Trophoblast cell (in vitro differentiated cells and primary cell): Measurements from ENCODE around the gene PCDHGC4.
A peak's percentile ranks its signal among the peaks of the same experiment; 100 is the strongest.

Experiments
- DNase-seq, 2 donors: peaks; one replicate each; pipeline ENCODE4 v3.0.0-alpha.2; 2016
- H2AFZ ChIP-seq: 2 replicates; pipeline ENCODE4 v1.6.1; 2013; ENCODE audit warnings: low read length, moderate library complexity, mild to moderate bottlenecking; ENCODE audit not compliant: insufficient read depth, poor library complexity
- H2AK5ac ChIP-seq: 2 replicates; pipeline ENCODE4 v1.6.1; 2013; ENCODE audit warnings: mild to moderate bottlenecking, low read length
- H2BK120ac ChIP-seq: 2 replicates; pipeline ENCODE4 v1.6.1; 2013; ENCODE audit warnings: low read length, mild to moderate bottlenecking, moderate library complexity; ENCODE audit not compliant: insufficient read depth, poor library complexity
- H2BK12ac ChIP-seq: 2 replicates; pipeline ENCODE4 v1.6.1; 2013; ENCODE audit warnings: mild to moderate bottlenecking, low read length, moderate library complexity
- H2BK5ac ChIP-seq: 2 replicates; pipeline ENCODE4 v1.6.1; 2013; ENCODE audit warnings: low read length, low read depth, moderate library complexity, mild to moderate bottlenecking; ENCODE audit not compliant: poor library complexity
- H3K14ac ChIP-seq: 2 replicates; pipeline ENCODE4 v1.6.1; 2013; ENCODE audit warnings: mild to moderate bottlenecking, low read length
- H3K18ac ChIP-seq: 2 replicates; pipeline ENCODE4 v1.6.1; 2013; ENCODE audit warnings: mild to moderate bottlenecking, low read length
- H3K23ac ChIP-seq: 2 replicates; pipeline ENCODE4 v1.6.1; 2013; ENCODE audit warnings: low read length
- H3K27ac ChIP-seq: 2 replicates; pipeline ENCODE4 v1.5.1; 2013; ENCODE audit warnings: low read depth, mild to moderate bottlenecking, inconsistent platforms, low read length, moderate library complexity
- H3K27me3 ChIP-seq: 2 replicates; pipeline ENCODE4 v1.6.1; 2013; ENCODE audit warnings: inconsistent platforms, mild to moderate bottlenecking, low read length, moderate library complexity; ENCODE audit not compliant: insufficient read depth
- H3K36me3 ChIP-seq, 2 experiments: 1 replicate in 1 of 2; 2 replicates in 1 of 2; pipeline ENCODE4 v1.6.1; 2013; ENCODE audit warnings: low read length in 2 of 2, mild to moderate bottlenecking in 2 of 2, moderate library complexity in 1 of 2; ENCODE audit not compliant: insufficient read depth in 2 of 2, control insufficient read depth in 1 of 2
- H3K4ac ChIP-seq: 2 replicates; pipeline ENCODE4 v1.6.1; 2013; ENCODE audit warnings: low read depth, mild to moderate bottlenecking, low read length, moderate library complexity
- H3K4me1 ChIP-seq, 2 experiments: 1 replicate in 1 of 2; 2 replicates in 1 of 2; pipeline ENCODE4 v1.6.1; 2013; ENCODE audit warnings: low read length in 2 of 2, mild to moderate bottlenecking in 2 of 2, moderate library complexity in 1 of 2; ENCODE audit not compliant: insufficient read depth in 2 of 2, control insufficient read depth in 1 of 2
- H3K4me2 ChIP-seq: 2 replicates; pipeline ENCODE4 v1.6.1; 2013; ENCODE audit warnings: inconsistent platforms, mild to moderate bottlenecking, low read length, moderate library complexity
- H3K4me3 ChIP-seq: 2 replicates; pipeline ENCODE4 v1.5.1; 2013; ENCODE audit warnings: mild to moderate bottlenecking, low read depth, low read length, inconsistent platforms
- H3K79me1 ChIP-seq: one replicate; pipeline ENCODE4 v1.6.1; 2013; ENCODE audit warnings: low read length
- H3K79me2 ChIP-seq: 2 replicates; pipeline ENCODE4 v1.6.1; 2013; ENCODE audit warnings: low read length, mild to moderate bottlenecking; ENCODE audit not compliant: control insufficient read depth, insufficient read depth, poor library complexity
- H3K9ac ChIP-seq: 2 replicates; pipeline ENCODE4 v1.6.1; 2013; ENCODE audit warnings: mild to moderate bottlenecking, low read length
- H3K9me3 ChIP-seq: 2 replicates; pipeline ENCODE4 v1.6.1; 2013; ENCODE audit warnings: low read depth, mild to moderate bottlenecking, control low read depth, inconsistent platforms, low read length; ENCODE audit not compliant: insufficient read depth
- H4K12ac ChIP-seq: 2 replicates; pipeline ENCODE4 v1.6.1; 2013; ENCODE audit warnings: low read depth, mild to moderate bottlenecking, low read length, moderate library complexity
- H4K8ac ChIP-seq: 2 replicates; pipeline ENCODE4 v1.6.1; 2013; ENCODE audit warnings: low read depth, mild to moderate bottlenecking, low read length, moderate library complexity
- H4K91ac ChIP-seq: one replicate; pipeline ENCODE4 v1.6.1; 2013; ENCODE audit warnings: low read depth, mild to moderate bottlenecking, low read length, moderate library complexity
- WGBS: extraction: QIAGEN DNeasy Blood & Tissue Kit; methylation state at CpG from one replicate; pipeline ENCODE4 v1.1.7; 2013; ENCODE audit warnings: missing lambda C conversion rate; ENCODE audit not compliant: insufficient read length, insufficient coverage; ENCODE audit errors: extremely low coverage; 5-methylcytosine and 5-hydroxymethylcytosine counted together

PCDHGC4 gene

GRCh38 chr5:141490771-141491170, 5.9 kb downstream of the PCDHGC4 start:
- Histone ChIP-seq H3K79me2 (no peaks in the 10 kb centered on the region), H3K4me3 (no peak overlapping the region), H3K14ac (no peak overlapping the region), H3K27me3 (peaks cover 9% of the 10 kb centered on the region), H2AFZ (no peak overlapping the region), H3K4ac (no peak overlapping the region), H3K4me2 (no peak overlapping the region), H3K18ac (no peak overlapping the region), H2BK5ac (no peak overlapping the region), H2AK5ac (no peak overlapping the region), H4K91ac (no peak overlapping the region), H4K8ac (no peak overlapping the region), H3K4me1 (peaks cover 14 to 31% of the 10 kb centered on the region in 2 experiments), H3K79me1 (peaks cover 4% of the 10 kb centered on the region), H3K9me3 (peaks cover 9% of the 10 kb centered on the region), H3K9ac (no peak overlapping the region), H3K36me3 (peaks cover 55 to 56% of the 10 kb centered on the region in 2 experiments), H3K23ac (no peak overlapping the region), H2BK120ac (no peak overlapping the region), H2BK12ac (no peak overlapping the region), H4K12ac (no peak overlapping the region), H3K27ac (no peak overlapping the region)
- no CpG with 5 or more reads among the region's 13 CpGs for WGBS
- DNase-seq: no peak

- no peak for DNase-seq
- Histone ChIP-seq H3K23ac (no peak overlapping the region), H2BK5ac (no peak overlapping the region), H2AK5ac (no peak overlapping the region), H3K4me1 (peaks cover 18 to 32% of the 10 kb centered on the region in 2 experiments), H2BK12ac (no peak overlapping the region), H3K27me3 (peaks cover 9% of the 10 kb centered on the region), H3K36me3 (peaks cover 53% of the 10 kb centered on the region in 2 experiments), H3K9me3 (peaks cover 9% of the 10 kb centered on the region), H2AFZ (no peak overlapping the region), H3K9ac (no peak overlapping the region), H3K4ac (no peak overlapping the region), H3K27ac (no peak overlapping the region), H3K79me2 (no peaks in the 10 kb centered on the region), H3K4me3 (no peak overlapping the region), H4K12ac (no peak overlapping the region), H3K79me1 (peaks cover 4% of the 10 kb centered on the region), H3K14ac (no peak overlapping the region), H3K4me2 (no peak overlapping the region), H4K8ac (no peak overlapping the region), H2BK120ac (no peak overlapping the region), H4K91ac (no peak overlapping the region), H3K18ac (no peak overlapping the region)
- WGBS: no CpG with 5 or more reads among the region's 66 CpGs
Observed at GRCh38 chr5:141491323-141492167, 6.7 kb downstream of the PCDHGC4 start.

- H3K9me3 ChIP-seq: peaks cover 6% of the 10 kb centered on the region
- H4K8ac ChIP-seq: no peak overlapping the region
- no peak overlapping the region for H3K4me2 ChIP-seq
- H3K4me3 ChIP-seq: no peak overlapping the region
- peaks cover 9% of the 10 kb centered on the region for H3K27me3 ChIP-seq
- H3K36me3 ChIP-seq: peaks cover 50 to 51% of the 10 kb centered on the region in 2 experiments
- no peak for DNase-seq
- H3K4me1 ChIP-seq: peaks cover 18 to 32% of the 10 kb centered on the region in 2 experiments
- H3K14ac ChIP-seq: no peak overlapping the region
- no peak overlapping the region for H2BK12ac ChIP-seq
- no peak overlapping the region for H2BK120ac ChIP-seq
- no peak overlapping the region for H3K27ac ChIP-seq
- H4K12ac ChIP-seq: no peak overlapping the region
- H3K4ac ChIP-seq: no peak overlapping the region
- peaks cover 4% of the 10 kb centered on the region for H3K79me1 ChIP-seq
- no peaks in the 10 kb centered on the region for H3K79me2 ChIP-seq
- H4K91ac ChIP-seq: no peak overlapping the region
- peak overlapping the region; percentile 63 for H3K18ac ChIP-seq
- H2AFZ ChIP-seq: no peak overlapping the region
- H2BK5ac ChIP-seq: no peak overlapping the region
- H3K23ac ChIP-seq: no peak overlapping the region
- WGBS: no CpG with 5 or more reads among the region's 68 CpGs
- H3K9ac ChIP-seq: no peak overlapping the region
- H2AK5ac ChIP-seq: no peak overlapping the region
Observed at GRCh38 chr5:141492168-141492885, 7.5 kb downstream of the PCDHGC4 start.

- H3K4me3 ChIP-seq: no peak overlapping the region
- DNase-seq: no peak
- H2AFZ ChIP-seq: no peak overlapping the region
- no peak overlapping the region for H3K23ac ChIP-seq
- no peak overlapping the region for H2AK5ac ChIP-seq
- H4K12ac ChIP-seq: no peak overlapping the region
- H2BK12ac ChIP-seq: no peak overlapping the region
- no peak overlapping the region for H4K91ac ChIP-seq
- peaks cover 4% of the 10 kb centered on the region for H3K79me1 ChIP-seq
- no CpG with 5 or more reads among the region's 10 CpGs for WGBS
- H2BK120ac ChIP-seq: no peak overlapping the region
- no peak overlapping the region for H3K27ac ChIP-seq
- H3K9ac ChIP-seq: no peak overlapping the region
- H2BK5ac ChIP-seq: no peak overlapping the region
- no peaks in the 10 kb centered on the region for H3K79me2 ChIP-seq
- no peak overlapping the region for H3K4me2 ChIP-seq
- H4K8ac ChIP-seq: no peak overlapping the region
- H3K14ac ChIP-seq: no peak overlapping the region
- H3K9me3 ChIP-seq: peaks cover 5% of the 10 kb centered on the region
- peaks cover 48 to 53% of the 10 kb centered on the region in 2 experiments for H3K36me3 ChIP-seq
- no peak overlapping the region for H3K18ac ChIP-seq
- peaks cover 9% of the 10 kb centered on the region for H3K27me3 ChIP-seq
- no peak overlapping the region for H3K4ac ChIP-seq
- peaks cover 15 to 28% of the 10 kb centered on the region in 2 experiments for H3K4me1 ChIP-seq
Observed at GRCh38 chr5:141493500-141494422, 8.9 kb downstream of the PCDHGC4 start.
